ENCODE data around the gene CDK17.
A peak's percentile ranks its signal among the peaks of the same experiment; 100 is the strongest.

Gene CDK17

GRCh38 chr12:96271469-96272199, 128.6 kb downstream of the CDK17 start:
- no peak for DNase-seq

- no peak for DNase-seq
Measured at GRCh38 chr12:96266238-96266637, 134.0 kb downstream of the CDK17 start.

GRCh38 chr12:96265836-96266235, 134.4 kb downstream of the CDK17 start:
- no peak for DNase-seq

- no peak for DNase-seq
Measured at GRCh38 chr12:96265400-96265799, 134.8 kb downstream of the CDK17 start.

GRCh38 chr12:96263449-96263902, 136.8 kb downstream of the CDK17 start:
- DNase-seq, result peak in 10 of 56 donors; percentile 12 to 33 (median 16)

- DNase-seq, result no peak
Measured at GRCh38 chr12:96261557-96261956, 138.7 kb downstream of the CDK17 start.

- no peak for DNase-seq
Measured at GRCh38 chr12:96260644-96261043, 139.6 kb downstream of the CDK17 start.

- DNase-seq, result no peak
Measured at GRCh38 chr12:96260231-96260630, 140.0 kb downstream of the CDK17 start.

- DNase-seq, result peak in 18 of 56 donors; percentile 16 to 69 (median 40)
Measured at GRCh38 chr12:96258104-96258961, 141.9 kb downstream of the CDK17 start.

GRCh38 chr12:96257550-96258103, 142.6 kb downstream of the CDK17 start:
- no peak for DNase-seq

- DNase-seq, result no peak
Measured at GRCh38 chr12:96256672-96257361, 143.4 kb downstream of the CDK17 start.

- no peak for DNase-seq
Measured at GRCh38 chr12:96255077-96255476, 145.2 kb downstream of the CDK17 start.

- no peak for DNase-seq
Measured at GRCh38 chr12:96250119-96250685, 150.0 kb downstream of the CDK17 start.

GRCh38 chr12:96249196-96250118, 150.8 kb downstream of the CDK17 start:
- peak in 1 of 56 donors; percentile 22 for DNase-seq

GRCh38 chr12:96248136-96248931, 151.9 kb downstream of the CDK17 start:
- DNase-seq, result peak in 27 of 56 donors; percentile 15 to 67 (median 38)

GRCh38 chr12:96247563-96247962, 152.7 kb downstream of the CDK17 start:
- no peak for DNase-seq

GRCh38 chr12:96246926-96247505, 153.2 kb downstream of the CDK17 start:
- no peak for DNase-seq

- DNase-seq, result no peak
Measured at GRCh38 chr12:96244826-96245225, 155.4 kb downstream of the CDK17 start.

GRCh38 chr12:96242597-96242996, 157.6 kb downstream of the CDK17 start:
- peak in 1 of 56 donors; percentile 17 for DNase-seq
